Ecto neural progenitor cell (in vitro differentiated cells): Measurements from ENCODE around the gene CD247.
A peak's percentile ranks its signal among the peaks of the same experiment; 100 is the strongest.

Experiments
- DNase-seq: peaks from one replicate; pipeline ENCODE4 v3.0.0-alpha.2; 2018; ENCODE audit warnings: low spot score

CD247 gene

GRCh38 chr1:167542109-167543032 is 24.0 kb upstream of the CD247 start:
- no peak for DNase-seq

GRCh38 chr1:167541610-167542009 is 23.3 kb upstream of the CD247 start:
- DNase-seq, result no peak

GRCh38 chr1:167541003-167541402 is 22.7 kb upstream of the CD247 start:
- no peak for DNase-seq

GRCh38 chr1:167538657-167539056 is 20.3 kb upstream of the CD247 start:
- no peak for DNase-seq

GRCh38 chr1:167533851-167534300 is 15.5 kb upstream of the CD247 start:
- peak; percentile 87 for DNase-seq

- no peak for DNase-seq
Measured at GRCh38 chr1:167532964-167533824, 14.9 kb upstream of the CD247 start.

GRCh38 chr1:167532375-167532774 is 14.0 kb upstream of the CD247 start:
- no peak for DNase-seq

- no peak for DNase-seq
Measured at GRCh38 chr1:167529829-167530474, 11.6 kb upstream of the CD247 start.

GRCh38 chr1:167528057-167528728 is 9.9 kb upstream of the CD247 start:
- DNase-seq, result no peak

- no peak for DNase-seq
Measured at GRCh38 chr1:167526667-167527383, 8.5 kb upstream of the CD247 start.

- no peak for DNase-seq
Measured at GRCh38 chr1:167524651-167525050, 6.3 kb upstream of the CD247 start.

GRCh38 chr1:167522246-167522645 is 3.9 kb upstream of the CD247 start:
- no peak for DNase-seq

- DNase-seq, result no peak
Measured at GRCh38 chr1:167520711-167521206, 2.4 kb upstream of the CD247 start.

GRCh38 chr1:167517535-167518330 is 596 bp downstream of the CD247 start:
- no peak for DNase-seq

- no peak for DNase-seq
Measured at GRCh38 chr1:167516404-167517388, 1.6 kb downstream of the CD247 start.

GRCh38 chr1:167515893-167516321 is 2.4 kb downstream of the CD247 start:
- DNase-seq, result no peak

- no peak for DNase-seq
Measured at GRCh38 chr1:167515461-167515860, 2.9 kb downstream of the CD247 start.

- no peak for DNase-seq
Measured at GRCh38 chr1:167514288-167514687, 4.0 kb downstream of the CD247 start.
